Fibroblast of lung (primary cell): ENCODE data around the gene CDR2. TPM values are rescaled to one million over a fixed set of nuclear protein-coding genes. Genes with fewer than 3 reads are reported as not detected.

Experiments used
- DNase-seq, 2 donors: peaks; one replicate each; pipeline versions ENCODE4 v3.0.0 to v3.0.0-alpha.2; 2010; ENCODE audit warnings: low read depth in 2 of 2
- H2AFZ ChIP-seq: 2 replicates; pipeline ENCODE4 v1.5.1; 2012; ENCODE audit warnings: low read length, control low read depth, inconsistent platforms
- H3K27ac ChIP-seq: 2 replicates; pipeline ENCODE4 v1.5.1; 2011; ENCODE audit warnings: low read length, control low read depth; ENCODE audit not compliant: insufficient read depth
- H3K27me3 ChIP-seq: 2 replicates; pipeline ENCODE4 v1.5.1; 2011; ENCODE audit warnings: mild to moderate bottlenecking, low read length; ENCODE audit not compliant: control insufficient read depth, insufficient read depth
- H3K36me3 ChIP-seq: 2 replicates; pipeline ENCODE4 v1.5.1; 2011; ENCODE audit warnings: low read length; ENCODE audit not compliant: control insufficient read depth, insufficient read depth
- H3K4me1 ChIP-seq: 2 replicates; pipeline ENCODE4 v1.5.1; 2011; ENCODE audit warnings: low read length; ENCODE audit not compliant: control insufficient read depth, insufficient read depth; ENCODE audit errors: extremely low read depth
- H3K4me2 ChIP-seq: 2 replicates; pipeline ENCODE4 v1.5.1; 2011; ENCODE audit warnings: low read length, control low read depth; ENCODE audit not compliant: insufficient read depth; ENCODE audit errors: extremely low read depth
- H3K4me3 ChIP-seq, 4 experiments: fragments of 200-600 bp in 1 of 4; sonication (generic) in 1 of 4; replicated peaks in 1 of 4; 2 replicates each; pipeline ENCODE4 v1.5.1; 2011 to 2016; ENCODE audit warnings: low read length in 4 of 4, low read depth in 3 of 4, mild to moderate bottlenecking in 3 of 4, control low read depth in 2 of 4, inconsistent platforms in 1 of 4, mixed read lengths in 1 of 4; ENCODE audit not compliant: insufficient read depth in 1 of 4; ENCODE audit errors: control extremely low read depth in 1 of 4
- H3K79me2 ChIP-seq: 2 replicates; pipeline ENCODE4 v1.5.1; 2012; ENCODE audit warnings: mild to moderate bottlenecking, low read length, inconsistent platforms; ENCODE audit not compliant: control insufficient read depth, insufficient read depth
- H3K9ac ChIP-seq: 2 replicates; pipeline ENCODE4 v1.5.1; 2011; ENCODE audit warnings: mild to moderate bottlenecking, low read length, control low read depth; ENCODE audit not compliant: insufficient read depth
- H3K9me3 ChIP-seq: 2 replicates; pipeline ENCODE4 v1.5.1; 2012; ENCODE audit warnings: low read depth, low read length; ENCODE audit not compliant: control insufficient read depth, insufficient read depth
- H4K20me1 ChIP-seq: 2 replicates; pipeline ENCODE4 v1.5.1; 2011; ENCODE audit warnings: low read length; ENCODE audit not compliant: control insufficient read depth, insufficient read depth; ENCODE audit errors: extremely low read depth
- CTCF ChIP-seq, 2 donors: IDR thresholded peaks in 1 of 2; conservative IDR thresholded peaks in 1 of 2; 1 replicate in 1 of 2; 2 replicates in 1 of 2; pipeline ENCODE4 v1.5.1; 2011 to 2012; ENCODE audit warnings: low read length in 2 of 2, control low read depth in 1 of 2, inconsistent platforms in 1 of 2, low read depth in 1 of 2, mild to moderate bottlenecking in 1 of 2
- EZH2 ChIP-seq: IDR thresholded peaks from 2 replicates; pipeline ENCODE4 v1.5.1; 2012; ENCODE audit warnings: low read length, control low read depth, mild to moderate bottlenecking; ENCODE audit errors: missing control alignments
- polyA plus RNA-seq, 2 donors: library from polyadenylated mRNA; depleted of rRNA in 1 of 2; stranded (reverse) in 1 of 2; unstranded in 1 of 2; fragments of >200 nt; gene quantifications; 2 replicates each; pipeline ENCODE4 v1.2.1, GENCODE V29; 2011 to 2012; ENCODE audit warnings: missing spikeins in 1 of 2
- total RNA-seq: library from RNA; depleted of rRNA; stranded (reverse); fragments of >200 nt; gene quantifications from 2 replicates; pipeline ENCODE4 v1.2.1, GENCODE V29; 2014

Gene CDR2
- total and polyA plus RNA-seq, 2 donors (not counting 1 experiment from before 2014, with no cell fraction given) = 60.1 to 73.8 TPM

GRCh38 chr16:22366371-22366770 is 8.0 kb downstream of the CDR2 start:
- TF ChIP-seq EZH2 (no peak), CTCF (conservative IDR thresholded peaks at IDR 0.05 in 1 of 2, IDR thresholded peaks at IDR 0.05 in 1 of 2; ENCODE audit: low read depth in 1 of 2, low read length in 2 of 2) (no peak)
- Histone ChIP-seq H4K20me1 (no peaks in the 10 kb centered on the region), H3K27ac (no peak overlapping the region), H3K4me1 (peaks cover 9% of the 10 kb centered on the region), H3K9me3 (no peaks in the 10 kb centered on the region), H3K9ac (no peak overlapping the region), H3K4me3 (no peak overlapping the region), H3K79me2 (peaks cover 76% of the 10 kb centered on the region), H3K4me2 (no peak overlapping the region), H3K36me3 (peaks cover 6% of the 10 kb centered on the region), H2AFZ (no peak overlapping the region), H3K27me3 (no peaks in the 10 kb centered on the region)
- DNase-seq = no peak

- peaks cover 76% of the 10 kb centered on the region for H3K79me2 ChIP-seq
- H3K9me3 ChIP-seq = no peaks in the 10 kb centered on the region
- no peak overlapping the region for H3K9ac ChIP-seq
- no peak overlapping the region for H3K4me2 ChIP-seq
- H3K27ac ChIP-seq = no peak overlapping the region
- DNase-seq = no peak
- H3K4me3 ChIP-seq = no peak overlapping the region
- peaks cover 6% of the 10 kb centered on the region for H3K36me3 ChIP-seq
- H3K4me1 ChIP-seq = peaks cover 3% of the 10 kb centered on the region
- H2AFZ ChIP-seq = no peak overlapping the region
- H4K20me1 ChIP-seq = no peaks in the 10 kb centered on the region
- H3K27me3 ChIP-seq = no peaks in the 10 kb centered on the region
- TF ChIP-seq EZH2 = no peak
- TF ChIP-seq CTCF (conservative IDR thresholded peaks at IDR 0.05 in 1 of 2, IDR thresholded peaks at IDR 0.05 in 1 of 2; ENCODE audit: low read depth in 1 of 2, low read length in 2 of 2) = no peak
Observed at GRCh38 chr16:22364241-22364640, 10.2 kb downstream of the CDR2 start.

- no peak overlapping the region for H3K27ac ChIP-seq
- H3K36me3 ChIP-seq = peaks cover 6% of the 10 kb centered on the region
- TF ChIP-seq CTCF (conservative IDR thresholded peaks at IDR 0.05 in 1 of 2, IDR thresholded peaks at IDR 0.05 in 1 of 2; ENCODE audit: low read depth in 1 of 2, low read length in 2 of 2) (no peak), EZH2 (no peak)
- H3K9ac ChIP-seq = no peak overlapping the region
- H3K4me1 ChIP-seq = no peaks in the 10 kb centered on the region
- no peak overlapping the region for H3K4me2 ChIP-seq
- H3K9me3 ChIP-seq = no peaks in the 10 kb centered on the region
- no peak for DNase-seq
- no peaks in the 10 kb centered on the region for H3K27me3 ChIP-seq
- H4K20me1 ChIP-seq = no peaks in the 10 kb centered on the region
- H3K79me2 ChIP-seq = peaks cover 59% of the 10 kb centered on the region
- H2AFZ ChIP-seq = no peak overlapping the region
- H3K4me3 ChIP-seq = no peak overlapping the region
Observed at GRCh38 chr16:22360963-22361659, 13.3 kb downstream of the CDR2 start.
